GM06990 (cell line): Measurements from ENCODE around the gene COLEC12.

ENCODE experiments used
- DNase-seq: peaks from one replicate; pipeline ENCODE4 v3.0.0-alpha.2; 2011; ENCODE audit not compliant: insufficient read length; ENCODE audit errors: extremely low read depth
- H3K27me3 ChIP-seq: replicated peaks from 2 replicates; pipeline ENCODE4 v1.6.0; 2011; ENCODE audit warnings: low read length; ENCODE audit not compliant: control insufficient read depth, insufficient read depth
- H3K36me3 ChIP-seq: 2 replicates; pipeline ENCODE4 v1.5.1; 2011; ENCODE audit warnings: low read length; ENCODE audit not compliant: control insufficient read depth, insufficient read depth
- H3K4me3 ChIP-seq: replicated peaks from 2 replicates; pipeline ENCODE4 v1.5.1; 2011; ENCODE audit warnings: low read depth, mild to moderate bottlenecking, control low read depth, low read length
- CTCF ChIP-seq: IDR thresholded peaks from 2 replicates; pipeline ENCODE4 v1.5.1; 2011; ENCODE audit warnings: low read length, control low read depth, mild to moderate bottlenecking, inconsistent platforms; ENCODE audit not compliant: insufficient read depth, poor library complexity, severe bottlenecking

The COLEC12 gene

GRCh38 chr18:334575-335132, 165.8 kb downstream of the COLEC12 start:
- H3K36me3 ChIP-seq = no peaks in the 10 kb centered on the region
- peaks cover 1% of the 10 kb centered on the region for H3K27me3 ChIP-seq
- DNase-seq = no peak
- TF ChIP-seq CTCF = no peak
- no peak overlapping the region for H3K4me3 ChIP-seq

DNA sequence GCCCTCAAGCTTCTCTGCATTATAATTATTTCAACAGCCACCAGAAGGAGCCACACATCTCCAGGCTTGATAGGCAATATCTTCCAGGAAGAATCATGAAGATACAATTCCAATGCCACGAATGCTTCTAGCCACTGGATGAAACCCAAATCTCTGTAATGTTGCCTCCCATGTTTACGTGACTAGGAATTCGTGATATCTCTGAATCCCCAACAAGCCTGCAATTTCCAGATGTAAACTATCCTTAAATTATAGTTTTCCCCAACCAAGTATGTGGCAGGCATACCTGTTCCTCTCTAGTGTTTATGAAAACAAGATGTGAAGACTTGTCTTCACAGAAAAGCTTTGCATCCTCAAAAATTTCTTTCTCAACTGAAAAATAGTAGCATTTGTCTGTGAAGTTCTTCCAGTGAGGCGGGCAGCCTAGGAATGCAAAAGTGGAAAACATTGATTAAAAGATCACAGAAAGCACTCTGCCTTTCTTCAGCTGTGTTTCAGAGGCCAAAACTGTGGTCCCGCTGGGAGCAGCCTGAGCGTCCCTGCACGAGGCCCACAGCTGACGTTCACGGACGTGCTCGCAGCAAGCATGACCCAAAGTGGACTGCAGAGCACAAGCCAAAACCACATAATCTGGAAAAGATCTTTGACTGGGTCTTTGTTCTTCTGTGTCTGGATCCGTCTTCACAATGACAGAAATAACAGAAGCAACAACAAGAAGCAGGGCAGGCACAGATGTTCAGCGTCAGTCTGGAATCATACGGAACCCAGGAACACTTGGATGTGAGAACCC, 167.6 kb downstream of the COLEC12 start:
- no peak for TF ChIP-seq CTCF
- H3K36me3 ChIP-seq = no peaks in the 10 kb centered on the region
- no peak for DNase-seq
- H3K4me3 ChIP-seq = no peak overlapping the region
- peaks cover 1% of the 10 kb centered on the region for H3K27me3 ChIP-seq

DNA sequence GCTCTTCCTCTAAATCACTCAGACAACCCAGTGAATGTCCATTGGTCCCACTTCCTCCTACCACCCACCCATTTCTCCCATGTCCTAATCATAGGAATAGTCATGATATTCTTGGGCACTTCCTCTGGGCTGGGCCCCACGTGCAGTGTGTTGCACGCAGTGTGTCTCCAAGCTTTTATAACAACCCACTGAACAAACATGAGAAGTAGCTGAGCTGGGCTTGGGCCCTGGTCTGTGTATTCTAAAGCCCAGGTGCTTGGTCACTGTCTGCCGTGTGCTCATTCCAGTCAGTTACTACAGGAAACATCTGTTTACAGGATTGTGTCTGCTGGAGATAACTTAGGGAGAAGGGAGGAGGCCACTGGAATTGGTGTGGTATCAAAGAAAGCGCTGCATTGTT, 168.5 kb downstream of the COLEC12 start:
- no peaks in the 10 kb centered on the region; the same call in 1 of the 2 replicates for H3K27me3 ChIP-seq
- no peak overlapping the region for H3K4me3 ChIP-seq
- no peak for TF ChIP-seq CTCF
- no peaks in the 10 kb centered on the region for H3K36me3 ChIP-seq
- no peak for DNase-seq

DNA sequence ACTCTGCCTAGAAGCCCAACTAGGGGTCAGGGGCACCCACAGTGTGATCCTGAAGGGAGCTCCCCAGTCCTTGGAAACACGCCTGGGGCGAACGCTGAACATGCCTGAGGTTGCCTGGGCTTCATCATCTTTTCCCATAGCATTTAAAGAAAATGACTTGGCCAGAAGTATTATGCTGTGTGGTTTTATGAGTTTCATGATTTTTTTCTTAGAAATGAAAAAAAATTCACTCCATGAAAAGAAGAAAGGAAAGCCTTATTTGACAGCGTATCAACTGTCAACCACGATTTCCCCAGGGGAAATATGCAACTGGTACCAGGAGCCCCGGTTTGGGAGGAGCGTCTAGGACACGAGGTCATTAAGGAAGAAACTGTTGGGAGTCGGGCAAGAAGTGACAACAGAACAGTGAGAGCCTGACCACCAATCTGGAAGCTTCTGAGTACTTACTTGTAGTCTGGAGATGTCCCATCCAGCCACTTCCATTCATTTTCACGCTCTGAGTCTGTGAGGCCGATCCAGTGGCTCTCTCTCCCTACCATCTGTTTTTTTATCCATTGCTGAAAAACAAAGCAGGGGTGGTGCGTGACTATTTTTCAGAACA, 169.2 kb downstream of the COLEC12 start:
- TF ChIP-seq CTCF = no peak
- Histone ChIP-seq H3K27me3 (no peaks in the 10 kb centered on the region; the same call in 1 of the 2 replicates), H3K36me3 (no peaks in the 10 kb centered on the region), H3K4me3 (no peak overlapping the region)
- DNase-seq = no peak

GRCh38 chr18:328928-329327, 171.6 kb downstream of the COLEC12 start:
- no peak overlapping the region for H3K4me3 ChIP-seq
- H3K36me3 ChIP-seq = no peaks in the 10 kb centered on the region
- no peak for DNase-seq
- H3K27me3 ChIP-seq = no peaks in the 10 kb centered on the region; the same call in 1 of the 2 replicates
- no peak for TF ChIP-seq CTCF
